ENCODE results near the gene EPB41L4B.

EPB41L4B gene

DNA sequence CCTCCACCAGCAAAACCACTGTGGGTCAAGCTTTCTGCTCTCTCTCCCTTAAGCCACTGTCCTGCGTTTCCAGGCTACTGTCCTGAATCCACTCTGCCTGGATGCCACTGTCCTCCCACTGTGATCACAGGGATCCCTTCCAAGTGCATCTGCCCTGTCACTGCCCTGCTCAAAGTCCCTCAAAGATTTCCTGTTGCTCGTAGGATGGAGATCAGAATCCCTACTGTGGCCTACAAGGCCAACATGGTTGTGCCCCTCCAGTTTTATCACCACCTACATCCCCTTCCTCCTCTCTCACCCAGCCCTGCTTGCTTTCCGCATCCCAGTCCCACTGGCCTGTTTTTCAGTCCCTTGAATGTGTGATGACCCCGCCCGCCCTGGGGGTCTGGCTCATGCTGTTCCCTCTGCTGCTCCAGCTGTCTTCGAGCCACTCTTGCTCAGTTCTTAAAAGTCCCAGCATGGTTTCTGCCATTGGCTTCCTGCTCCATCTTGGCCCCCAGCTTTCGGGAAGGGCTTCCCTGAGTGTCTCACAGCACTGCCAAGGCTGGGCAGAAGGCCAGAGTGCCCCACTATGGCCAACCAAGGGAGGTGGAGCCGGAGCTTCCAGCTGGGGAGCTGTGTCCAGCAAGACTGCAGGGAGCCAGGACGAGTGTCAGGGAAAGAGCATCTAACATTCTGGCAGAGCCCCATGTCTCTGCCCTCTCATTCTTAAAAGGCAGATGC, 140.9 kb downstream of the EPB41L4B start:
- no peaks in the 10 kb centered on the region for H3K27me3 Mint-ChIP-seq
- H3K27ac Mint-ChIP-seq = no peak overlapping the region
- no peaks in the 10 kb centered on the region for H3K36me3 Mint-ChIP-seq
- H3K9me3 Mint-ChIP-seq (ENCODE audit: low read depth) = no peaks in the 10 kb centered on the region
- peaks cover 8% of the 10 kb centered on the region for H3K4me1 Mint-ChIP-seq (ENCODE audit: low read depth)
- no peak overlapping the region for H3K4me3 Mint-ChIP-seq

DNA sequence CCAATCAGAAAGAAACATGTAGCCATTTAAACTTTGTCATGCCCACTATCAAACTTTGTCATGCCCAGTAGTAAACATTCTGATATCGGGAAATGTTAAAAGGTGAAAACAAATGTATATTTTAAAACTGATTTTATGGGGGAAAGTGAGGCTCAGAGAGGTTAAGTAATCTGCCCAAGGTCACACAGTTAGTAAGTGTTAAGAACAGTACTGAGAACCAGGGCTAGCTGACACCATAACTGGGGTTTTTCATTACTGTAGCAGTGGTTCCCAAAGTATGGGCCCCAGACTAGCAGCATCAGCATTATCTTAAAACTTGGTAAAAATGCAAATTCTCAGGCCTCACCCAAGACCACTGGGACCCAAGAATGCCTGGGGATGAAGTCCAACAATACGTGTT, 143.9 kb downstream of the EPB41L4B start:
- peaks cover 8% of the 10 kb centered on the region for H3K4me1 Mint-ChIP-seq (ENCODE audit: low read depth)
- H3K27ac Mint-ChIP-seq = no peak overlapping the region
- no peaks in the 10 kb centered on the region for H3K9me3 Mint-ChIP-seq (ENCODE audit: low read depth)
- no peak overlapping the region for H3K4me3 Mint-ChIP-seq
- no peaks in the 10 kb centered on the region for H3K27me3 Mint-ChIP-seq
- H3K36me3 Mint-ChIP-seq = no peaks in the 10 kb centered on the region

DNA sequence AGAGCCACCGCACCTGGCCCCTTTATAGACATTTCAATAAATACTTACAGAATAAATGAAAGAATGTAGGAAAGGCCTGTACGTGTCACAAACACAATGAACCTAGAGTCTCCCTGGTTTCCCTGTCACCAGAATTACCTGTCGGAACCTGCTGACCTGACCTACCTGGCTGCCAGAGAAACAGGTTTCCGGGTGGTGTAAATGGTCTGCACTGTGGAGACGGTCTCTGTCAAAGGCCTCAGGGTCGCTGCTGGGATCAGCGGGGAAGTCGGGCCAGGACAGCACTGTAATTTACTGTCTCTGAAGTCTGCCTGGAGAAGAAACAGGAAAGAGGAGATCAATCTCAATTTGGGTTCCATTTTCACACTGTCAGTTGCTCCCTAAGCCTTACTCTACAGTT, 144.5 kb downstream of the EPB41L4B start:
- Mint-ChIP-seq H3K9me3 (ENCODE audit: low read depth) (no peaks in the 10 kb centered on the region), H3K36me3 (no peaks in the 10 kb centered on the region), H3K27ac (no peak overlapping the region), H3K27me3 (no peaks in the 10 kb centered on the region), H3K4me3 (no peak overlapping the region), H3K4me1 (ENCODE audit: low read depth) (peaks cover 5% of the 10 kb centered on the region)

DNA sequence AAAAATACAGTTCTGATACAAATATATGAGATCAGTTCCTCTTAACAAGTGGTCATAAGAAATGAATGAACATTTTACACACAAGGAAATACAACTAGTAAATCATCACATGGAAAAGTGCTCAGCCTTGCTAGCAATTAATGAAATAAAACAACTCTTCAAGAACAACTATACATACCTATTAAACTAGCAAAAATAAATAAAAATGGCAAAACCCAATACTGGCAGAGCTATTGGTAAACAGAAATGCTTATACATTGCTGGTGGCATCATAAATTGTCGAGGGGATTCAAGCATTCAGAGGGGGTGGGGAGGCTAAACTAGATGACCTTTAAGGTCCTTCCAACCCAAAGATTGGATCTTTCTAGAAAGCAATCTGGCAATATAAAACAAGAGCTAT, 147.9 kb downstream of the EPB41L4B start:
- peaks cover 14% of the 10 kb centered on the region for H3K27me3 Mint-ChIP-seq
- no peaks in the 10 kb centered on the region for H3K36me3 Mint-ChIP-seq
- H3K9me3 Mint-ChIP-seq (ENCODE audit: low read depth) = no peaks in the 10 kb centered on the region
- H3K27ac Mint-ChIP-seq = no peak overlapping the region
- no peak overlapping the region for H3K4me3 Mint-ChIP-seq
- H3K4me1 Mint-ChIP-seq (ENCODE audit: low read depth) = no peaks in the 10 kb centered on the region

DNA sequence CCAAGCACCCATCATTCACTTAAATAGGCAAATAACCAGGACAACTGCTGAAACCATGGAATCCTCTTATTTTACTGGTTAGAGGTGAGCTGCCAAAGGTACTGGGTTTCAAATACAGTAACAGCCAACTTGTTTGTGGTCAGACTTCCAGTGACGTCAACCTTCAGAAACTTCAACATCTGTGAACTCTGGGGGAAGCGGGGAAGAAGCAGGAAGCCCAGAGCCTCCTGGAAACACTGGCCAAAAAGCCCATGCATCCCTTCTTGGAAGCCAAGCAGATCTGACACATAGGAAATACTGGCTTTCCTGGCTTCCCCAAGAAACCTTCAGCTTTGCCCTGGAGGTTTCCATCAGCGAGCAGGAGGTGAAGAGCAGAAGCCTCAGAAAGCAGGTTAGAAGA, 148.9 kb downstream of the EPB41L4B start:
- H3K27ac Mint-ChIP-seq = no peak overlapping the region
- no peak overlapping the region for H3K4me3 Mint-ChIP-seq
- peaks cover 18% of the 10 kb centered on the region for H3K27me3 Mint-ChIP-seq
- H3K36me3 Mint-ChIP-seq = no peaks in the 10 kb centered on the region
- peaks cover 4% of the 10 kb centered on the region for H3K4me1 Mint-ChIP-seq (ENCODE audit: low read depth)
- H3K9me3 Mint-ChIP-seq (ENCODE audit: low read depth) = no peaks in the 10 kb centered on the region

DNA sequence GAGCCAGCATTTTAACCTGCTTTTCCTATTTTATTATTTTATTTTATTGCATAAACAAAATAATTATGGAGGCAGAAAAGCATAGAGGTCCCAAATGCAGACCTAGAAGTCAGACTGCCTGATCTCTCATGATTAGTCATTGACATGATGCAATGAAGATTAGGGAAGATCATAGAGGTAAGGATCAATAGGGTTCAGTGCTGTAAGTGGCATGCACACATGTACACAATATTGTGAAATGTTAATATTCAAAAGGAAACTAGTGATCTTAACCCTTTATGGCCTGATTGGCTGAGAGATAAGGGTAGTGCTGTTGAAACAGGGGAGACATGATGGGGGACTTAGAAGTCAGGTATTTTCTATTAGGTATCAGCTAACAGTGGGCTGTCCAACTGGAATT, 152.7 kb downstream of the EPB41L4B start:
- no peaks in the 10 kb centered on the region for H3K9me3 Mint-ChIP-seq (ENCODE audit: low read depth)
- peaks cover 4% of the 10 kb centered on the region for H3K4me1 Mint-ChIP-seq (ENCODE audit: low read depth)
- H3K27me3 Mint-ChIP-seq = peaks cover 38% of the 10 kb centered on the region
- no peak overlapping the region for H3K4me3 Mint-ChIP-seq
- H3K36me3 Mint-ChIP-seq = no peaks in the 10 kb centered on the region
- H3K27ac Mint-ChIP-seq = no peak overlapping the region

DNA sequence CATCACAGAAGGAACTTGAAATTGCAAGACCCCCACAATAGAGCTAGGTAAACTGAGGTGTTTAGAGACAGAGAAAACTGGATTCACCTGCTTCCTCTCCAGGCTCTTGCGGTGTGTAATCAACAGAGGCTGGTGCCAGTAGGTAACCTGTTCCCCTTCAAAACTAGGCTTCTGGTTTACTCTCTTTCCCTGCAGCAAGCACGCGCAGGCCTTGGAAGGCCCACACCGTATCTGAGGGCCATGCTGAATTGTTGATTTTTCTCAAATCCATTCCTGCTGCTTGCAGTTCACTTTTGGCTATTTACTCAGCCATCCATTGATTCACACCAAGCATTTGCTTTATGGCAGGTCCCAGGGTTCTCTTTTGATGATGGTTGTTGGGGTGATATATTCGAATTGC, 153.1 kb downstream of the EPB41L4B start:
- no peaks in the 10 kb centered on the region for H3K36me3 Mint-ChIP-seq
- peaks cover 39% of the 10 kb centered on the region for H3K27me3 Mint-ChIP-seq
- no peaks in the 10 kb centered on the region for H3K9me3 Mint-ChIP-seq (ENCODE audit: low read depth)
- H3K4me1 Mint-ChIP-seq (ENCODE audit: low read depth) = peaks cover 4% of the 10 kb centered on the region
- H3K27ac Mint-ChIP-seq = no peak overlapping the region
- peak overlapping the region; percentile 77 for H3K4me3 Mint-ChIP-seq

DNA sequence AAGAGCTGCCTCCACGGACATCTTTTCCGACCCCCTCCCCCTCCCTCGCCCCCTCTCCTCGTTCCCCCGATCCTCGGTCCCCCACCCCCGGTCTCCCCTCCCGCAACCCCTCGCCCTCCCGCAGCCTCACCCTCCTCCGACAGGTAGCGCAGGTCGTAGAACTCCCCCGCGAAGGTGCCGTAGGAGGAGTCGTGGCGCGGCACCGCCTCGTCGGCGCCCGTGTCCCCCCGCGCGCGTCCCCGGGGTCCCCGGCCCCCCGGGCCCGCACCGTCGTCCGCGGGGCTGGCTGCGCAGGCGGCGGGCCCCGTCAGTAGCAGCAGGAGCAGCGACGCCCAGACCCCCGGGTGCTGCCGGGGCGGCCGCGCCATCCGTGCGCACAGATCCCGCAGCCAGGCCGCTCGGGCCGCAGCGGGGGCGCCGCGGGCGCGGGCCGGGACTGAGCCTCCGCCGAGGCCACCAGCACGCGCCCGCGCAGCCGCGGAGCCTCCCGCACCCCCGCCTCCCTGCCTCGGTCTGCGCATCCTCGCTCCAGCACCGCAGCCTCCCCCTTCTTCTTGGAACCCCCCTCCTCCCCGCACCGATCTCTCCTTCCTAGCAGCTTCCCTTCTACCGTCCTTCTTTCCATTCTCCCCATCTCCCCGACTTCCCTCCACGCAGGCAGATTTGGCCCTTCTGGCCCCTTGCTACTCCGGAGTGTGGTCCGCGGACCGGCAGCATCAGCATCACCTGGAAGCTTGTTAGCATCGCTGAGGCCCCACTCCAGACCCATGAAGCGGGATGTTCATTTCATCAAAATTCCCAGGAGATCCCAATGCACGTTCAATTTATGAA, 153.9 kb downstream of the EPB41L4B start, which contains the start of gene FRRS1L:
Gene FRRS1L (minus strand): TSS at position 479 of the 831 bp plus-strand sequence. CDS start 111 bp downstream, at position 368.
- Mint-ChIP-seq H3K36me3 (no peaks in the 10 kb centered on the region), H3K9me3 (ENCODE audit: low read depth) (no peaks in the 10 kb centered on the region), H3K27me3 (peaks cover 39% of the 10 kb centered on the region)

DNA sequence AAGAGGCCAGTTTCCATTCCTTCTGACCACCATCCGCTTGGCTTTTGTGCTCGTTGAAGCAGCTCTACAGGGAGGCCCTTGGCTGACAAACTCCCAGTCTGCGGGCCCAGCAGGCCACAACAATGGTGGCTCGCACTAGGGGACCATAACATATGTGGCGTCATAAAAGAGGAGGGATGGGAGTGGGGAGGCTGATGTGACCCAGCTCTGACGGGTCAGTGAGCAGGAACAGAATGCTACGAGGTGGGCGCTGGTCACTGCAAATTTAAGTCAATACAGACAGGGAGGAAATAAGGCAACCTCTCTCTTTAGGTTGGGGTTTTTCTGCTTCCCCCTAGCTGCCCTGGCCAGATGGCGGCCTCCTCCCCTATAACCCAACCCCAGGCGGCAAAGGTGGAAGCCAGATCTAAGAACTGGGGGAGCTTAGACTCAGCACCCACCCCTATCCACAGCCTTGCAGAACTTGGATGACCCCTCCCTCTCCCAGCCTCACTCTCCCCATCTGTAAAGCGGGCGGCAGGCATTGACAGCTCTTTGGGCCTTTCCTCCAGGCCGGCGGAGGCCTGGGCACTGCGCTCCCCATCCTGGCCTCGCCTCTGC, 154.6 kb downstream of the EPB41L4B start:
- H3K4me3 Mint-ChIP-seq = peak overlapping the region; percentile 58
- no peaks in the 10 kb centered on the region for H3K36me3 Mint-ChIP-seq
- H3K4me1 Mint-ChIP-seq (ENCODE audit: low read depth) = peaks cover 4% of the 10 kb centered on the region
- no peaks in the 10 kb centered on the region for H3K9me3 Mint-ChIP-seq (ENCODE audit: low read depth)
- H3K27me3 Mint-ChIP-seq = peaks cover 40% of the 10 kb centered on the region
- no peak overlapping the region for H3K27ac Mint-ChIP-seq

More for the DNA sequence above, 153.9 kb downstream of the EPB41L4B start, which contains the start of gene FRRS1L:
- H3K27ac Mint-ChIP-seq = no peak within 1 kb of the TSS
- peak within 1 kb of the TSS; percentile 77 for H3K4me3 Mint-ChIP-seq
- peaks cover 4% of the 10 kb centered on the region for H3K4me1 Mint-ChIP-seq (ENCODE audit: low read depth)

DNA sequence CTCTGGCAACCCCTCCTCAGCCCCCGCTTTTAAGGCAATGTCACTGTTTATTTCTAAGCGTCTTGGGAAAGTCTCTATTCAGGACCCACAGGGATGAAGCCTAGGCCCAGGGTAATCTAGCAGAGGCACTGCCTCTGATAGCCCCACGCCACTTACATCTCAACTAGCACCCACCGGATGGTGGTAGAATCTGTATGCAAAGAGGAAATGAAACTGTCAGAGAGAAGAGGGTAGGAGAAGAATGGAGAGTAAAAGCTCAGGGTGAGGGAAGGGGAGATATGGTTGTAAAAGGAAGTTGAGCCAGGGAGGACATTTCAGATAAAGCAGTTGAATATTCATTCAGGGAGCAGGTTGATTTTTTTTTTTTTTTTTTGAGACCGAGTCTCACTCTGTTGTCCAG, 156.8 kb downstream of the EPB41L4B start:
- no peak overlapping the region for H3K4me3 Mint-ChIP-seq
- H3K27me3 Mint-ChIP-seq = peaks cover 36% of the 10 kb centered on the region
- H3K27ac Mint-ChIP-seq = no peak overlapping the region
- peaks cover 4% of the 10 kb centered on the region for H3K9me3 Mint-ChIP-seq (ENCODE audit: low read depth)
- H3K36me3 Mint-ChIP-seq = no peaks in the 10 kb centered on the region
- H3K4me1 Mint-ChIP-seq (ENCODE audit: low read depth) = peaks cover 4% of the 10 kb centered on the region

DNA sequence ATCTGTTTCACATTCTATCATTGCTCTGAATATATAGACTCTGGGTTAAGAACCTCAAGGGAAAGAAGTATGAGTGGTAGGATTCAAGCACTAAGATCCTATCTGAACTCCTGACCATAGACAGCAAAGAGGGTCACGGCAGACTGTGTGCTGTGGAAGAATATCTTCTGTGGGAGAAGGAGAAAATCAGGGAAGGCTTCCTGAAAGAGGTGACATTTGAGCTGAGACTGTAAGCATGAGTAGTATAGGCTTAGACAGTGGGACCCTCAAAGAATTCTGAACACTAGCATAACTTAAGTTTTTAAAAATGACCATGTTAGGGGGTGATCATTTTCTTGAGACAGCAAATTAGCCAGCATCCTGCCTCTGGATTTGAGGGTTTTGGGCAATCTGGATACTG, 157.7 kb downstream of the EPB41L4B start:
- H3K4me1 Mint-ChIP-seq (ENCODE audit: low read depth) = peaks cover 4% of the 10 kb centered on the region
- H3K4me3 Mint-ChIP-seq = no peak overlapping the region
- H3K36me3 Mint-ChIP-seq = no peaks in the 10 kb centered on the region
- H3K9me3 Mint-ChIP-seq (ENCODE audit: low read depth) = peaks cover 4% of the 10 kb centered on the region
- H3K27ac Mint-ChIP-seq = no peak overlapping the region
- H3K27me3 Mint-ChIP-seq = peaks cover 35% of the 10 kb centered on the region

DNA sequence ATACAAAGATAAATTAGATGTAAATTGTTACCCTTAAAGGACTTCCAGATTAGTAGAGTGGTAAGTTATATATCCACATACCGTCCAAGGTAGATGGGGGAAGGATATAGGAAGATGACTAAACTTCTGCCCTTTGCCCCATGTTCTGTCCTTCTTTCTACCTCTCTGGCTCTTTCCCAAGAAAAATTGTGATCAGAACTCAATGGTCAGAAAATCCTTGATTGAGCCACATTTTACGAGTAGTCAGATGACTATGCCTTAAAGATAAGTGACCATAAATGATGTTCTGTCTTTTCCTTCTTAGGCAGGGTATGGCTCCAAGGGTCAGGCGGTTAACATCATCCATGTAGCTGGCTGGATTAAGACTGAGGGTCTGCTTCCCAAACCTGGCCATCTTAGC, 158.2 kb downstream of the EPB41L4B start:
- H3K9me3 Mint-ChIP-seq (ENCODE audit: low read depth) = peaks cover 4% of the 10 kb centered on the region
- H3K27me3 Mint-ChIP-seq = peaks cover 34% of the 10 kb centered on the region
- H3K4me3 Mint-ChIP-seq = no peak overlapping the region
- no peak overlapping the region for H3K27ac Mint-ChIP-seq
- no peaks in the 10 kb centered on the region for H3K36me3 Mint-ChIP-seq
- peaks cover 4% of the 10 kb centered on the region for H3K4me1 Mint-ChIP-seq (ENCODE audit: low read depth)

DNA sequence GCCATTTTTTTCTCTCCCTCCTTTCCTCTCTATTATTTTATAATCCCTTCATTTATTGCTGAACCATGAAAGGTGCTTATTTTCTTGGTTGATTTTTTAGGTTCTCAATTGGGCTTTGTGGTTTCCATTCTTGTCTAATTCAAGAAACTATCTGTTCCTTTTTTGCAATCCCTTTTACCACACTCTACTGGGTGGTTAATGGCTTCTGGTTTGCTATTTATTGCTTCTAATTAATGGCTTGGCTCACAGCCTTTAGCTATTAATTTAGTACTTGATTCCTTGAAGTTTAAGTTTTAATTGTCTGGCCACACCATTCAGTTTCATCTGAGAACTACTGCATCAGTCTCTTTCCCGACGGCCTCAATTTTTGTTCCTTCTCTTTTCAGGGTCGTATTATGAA, 159.4 kb downstream of the EPB41L4B start:
- peaks cover 29% of the 10 kb centered on the region for H3K27me3 Mint-ChIP-seq

DNA sequence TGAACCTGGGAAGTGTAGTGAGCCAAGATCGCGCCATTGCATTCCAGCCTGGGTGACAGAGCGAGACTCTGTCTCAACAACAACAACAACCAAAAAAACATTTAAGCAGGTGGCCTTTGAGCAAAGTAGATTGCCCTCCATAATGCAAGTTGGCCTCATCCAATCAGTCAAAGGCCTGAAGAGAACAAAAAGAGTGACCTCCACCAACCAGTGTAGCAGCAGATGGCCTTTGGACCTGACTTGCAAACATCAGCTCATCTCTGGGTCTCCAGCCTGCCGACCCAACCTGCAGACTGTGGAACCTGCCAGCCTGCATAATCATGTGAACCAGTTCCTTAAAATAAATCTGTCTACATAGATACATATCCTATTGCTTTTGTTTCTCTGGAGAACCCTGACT, 161.3 kb downstream of the EPB41L4B start:
- no peaks in the 10 kb centered on the region for H3K4me1 Mint-ChIP-seq (ENCODE audit: low read depth)

More for the DNA sequence above, 159.4 kb downstream of the EPB41L4B start:
- H3K4me1 Mint-ChIP-seq (ENCODE audit: low read depth) = no peaks in the 10 kb centered on the region
- no peaks in the 10 kb centered on the region for H3K36me3 Mint-ChIP-seq
- no peak overlapping the region for H3K4me3 Mint-ChIP-seq
- peaks cover 4% of the 10 kb centered on the region for H3K9me3 Mint-ChIP-seq (ENCODE audit: low read depth)
- H3K27ac Mint-ChIP-seq = no peak overlapping the region

DNA sequence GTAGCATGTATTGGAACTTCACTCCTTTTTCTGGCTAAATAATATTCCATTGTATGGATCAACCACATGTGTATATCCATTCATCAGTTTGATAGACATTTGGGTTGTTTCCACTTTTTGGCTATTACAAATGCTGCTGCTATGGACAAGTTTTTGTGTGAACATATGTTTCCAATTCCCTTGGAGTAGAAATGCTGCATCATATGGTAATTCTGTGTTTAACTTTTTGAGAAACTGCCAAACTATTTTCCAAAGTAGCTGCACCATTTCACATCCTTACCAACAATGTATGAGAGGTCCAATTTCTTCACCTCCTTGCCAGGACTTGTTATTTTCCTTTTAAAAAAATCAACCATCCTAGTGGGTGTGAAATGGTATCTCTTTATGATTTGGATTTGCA, 162.2 kb downstream of the EPB41L4B start:
- Mint-ChIP-seq H3K27me3 (peaks cover 13% of the 10 kb centered on the region), H3K4me3 (no peak overlapping the region), H3K36me3 (peaks cover 2% of the 10 kb centered on the region), H3K4me1 (ENCODE audit: low read depth) (no peaks in the 10 kb centered on the region), H3K9me3 (ENCODE audit: low read depth) (peaks cover 12% of the 10 kb centered on the region), H3K27ac (no peak overlapping the region)

More for the DNA sequence above, 161.3 kb downstream of the EPB41L4B start:
- no peaks in the 10 kb centered on the region for H3K36me3 Mint-ChIP-seq
- no peak overlapping the region for H3K4me3 Mint-ChIP-seq
- H3K27ac Mint-ChIP-seq = no peak overlapping the region
- peaks cover 4% of the 10 kb centered on the region for H3K9me3 Mint-ChIP-seq (ENCODE audit: low read depth)
- H3K27me3 Mint-ChIP-seq = peaks cover 17% of the 10 kb centered on the region
